AG04450 (cell line): ENCODE measurements around the gene HIVEP2. TPM values are rescaled to one million over a fixed set of nuclear protein-coding genes. Genes with fewer than 3 reads are reported as not detected.

Source experiments
- CTCF ChIA-PET: fragments of 300-600, 350-600 bp; formaldehyde crosslinking; extraction: SDS; loops from one replicate; lab custom pipeline; 2022; ENCODE audit warnings: antibody characterized with exemption, inconsistent platforms; lab: Charles Lee
- POLR2A ChIA-PET: fragments of 350-600 bp; formaldehyde crosslinking; extraction: SDS; loops from one replicate; lab custom pipeline; 2021; ENCODE audit warnings: antibody characterized with exemption, inconsistent platforms; lab: Yijun Ruan, JAX
- DNase-seq: peaks from one replicate; pipeline ENCODE4 v3.0.0-alpha.2; 2011; ENCODE audit warnings: low read depth, low spot score
- H3K27ac ChIP-seq: one replicate; pipeline ENCODE4 v1.5.1; 2012; ENCODE audit warnings: low read depth, low read length, control low read depth
- H3K27me3 ChIP-seq: one replicate; pipeline ENCODE4 v1.6.0; 2012; ENCODE audit warnings: low read length; ENCODE audit not compliant: control insufficient read depth, insufficient read depth
- H3K4me3 ChIP-seq: 2 replicates; pipeline ENCODE4 v1.5.1; 2011; ENCODE audit warnings: mild to moderate bottlenecking, low read depth, low read length, control low read depth
- H3K9me3 ChIP-seq: 2 replicates; pipeline ENCODE4 v1.5.1; 2012; ENCODE audit warnings: low read length; ENCODE audit not compliant: control insufficient read depth, insufficient read depth
- polyA plus RNA-seq: library from polyadenylated mRNA; depleted of rRNA; stranded (reverse); fragments of >200 nt; gene quantifications from 2 replicates; pipeline ENCODE4 v1.2.3, GENCODE V29; 2011
- TF ChIP-seq, protein P1 (sequence below): IDR thresholded peaks from 2 replicates; pipeline ENCODE4 v1.5.1; 2011; ENCODE audit warnings: low read depth, low read length, control low read depth, inconsistent platforms

Gene HIVEP2
- polyA plus RNA-seq, 1 experiment: 4.9 TPM

DNA sequence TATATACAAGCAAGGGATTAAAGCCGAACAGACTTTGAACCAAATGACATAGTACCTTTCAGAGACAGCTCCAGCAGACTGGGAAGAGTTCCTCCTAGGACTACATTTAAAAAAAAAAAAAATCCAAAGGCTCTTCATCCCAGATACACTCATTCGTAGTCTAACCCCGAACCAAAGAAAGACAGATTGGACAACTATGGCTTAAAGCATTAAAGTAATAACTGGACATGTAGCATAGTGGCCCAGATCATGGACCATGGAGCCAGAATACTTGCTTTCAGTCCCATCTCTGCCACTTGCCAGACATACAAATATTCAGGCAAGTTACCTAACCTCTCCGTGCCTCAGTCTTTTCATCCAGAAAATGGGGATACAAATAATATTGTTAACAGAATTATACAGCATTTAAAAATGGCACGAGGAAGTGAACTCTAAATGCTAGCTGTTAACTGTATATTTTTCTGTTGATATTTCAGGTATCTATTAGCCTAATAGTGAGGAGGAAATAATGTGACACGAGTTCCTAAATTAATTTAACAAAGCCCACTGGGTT is 123.7 kb downstream of the HIVEP2 start:
- Histone ChIP-seq H3K27ac (no peak overlapping the region), H3K4me3 (no peak overlapping the region), H3K27me3 (no peaks in the 10 kb centered on the region), H3K9me3 (peaks cover 3% of the 10 kb centered on the region; the same call in 1 of the 2 replicates)
- DNase-seq: no peak
- TF ChIP-seq, protein P1, sequence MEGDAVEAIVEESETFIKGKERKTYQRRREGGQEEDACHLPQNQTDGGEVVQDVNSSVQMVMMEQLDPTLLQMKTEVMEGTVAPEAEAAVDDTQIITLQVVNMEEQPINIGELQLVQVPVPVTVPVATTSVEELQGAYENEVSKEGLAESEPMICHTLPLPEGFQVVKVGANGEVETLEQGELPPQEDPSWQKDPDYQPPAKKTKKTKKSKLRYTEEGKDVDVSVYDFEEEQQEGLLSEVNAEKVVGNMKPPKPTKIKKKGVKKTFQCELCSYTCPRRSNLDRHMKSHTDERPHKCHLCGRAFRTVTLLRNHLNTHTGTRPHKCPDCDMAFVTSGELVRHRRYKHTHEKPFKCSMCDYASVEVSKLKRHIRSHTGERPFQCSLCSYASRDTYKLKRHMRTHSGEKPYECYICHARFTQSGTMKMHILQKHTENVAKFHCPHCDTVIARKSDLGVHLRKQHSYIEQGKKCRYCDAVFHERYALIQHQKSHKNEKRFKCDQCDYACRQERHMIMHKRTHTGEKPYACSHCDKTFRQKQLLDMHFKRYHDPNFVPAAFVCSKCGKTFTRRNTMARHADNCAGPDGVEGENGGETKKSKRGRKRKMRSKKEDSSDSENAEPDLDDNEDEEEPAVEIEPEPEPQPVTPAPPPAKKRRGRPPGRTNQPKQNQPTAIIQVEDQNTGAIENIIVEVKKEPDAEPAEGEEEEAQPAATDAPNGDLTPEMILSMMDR: no peak
- ChIA-PET POLR2A (no interaction called here), CTCF (interaction anchor here (0.6 kb wide), 1 partner anchor 31 kb away, joined by 3 read pairs; no protein-coding TSS in a partner anchor)

DNA sequence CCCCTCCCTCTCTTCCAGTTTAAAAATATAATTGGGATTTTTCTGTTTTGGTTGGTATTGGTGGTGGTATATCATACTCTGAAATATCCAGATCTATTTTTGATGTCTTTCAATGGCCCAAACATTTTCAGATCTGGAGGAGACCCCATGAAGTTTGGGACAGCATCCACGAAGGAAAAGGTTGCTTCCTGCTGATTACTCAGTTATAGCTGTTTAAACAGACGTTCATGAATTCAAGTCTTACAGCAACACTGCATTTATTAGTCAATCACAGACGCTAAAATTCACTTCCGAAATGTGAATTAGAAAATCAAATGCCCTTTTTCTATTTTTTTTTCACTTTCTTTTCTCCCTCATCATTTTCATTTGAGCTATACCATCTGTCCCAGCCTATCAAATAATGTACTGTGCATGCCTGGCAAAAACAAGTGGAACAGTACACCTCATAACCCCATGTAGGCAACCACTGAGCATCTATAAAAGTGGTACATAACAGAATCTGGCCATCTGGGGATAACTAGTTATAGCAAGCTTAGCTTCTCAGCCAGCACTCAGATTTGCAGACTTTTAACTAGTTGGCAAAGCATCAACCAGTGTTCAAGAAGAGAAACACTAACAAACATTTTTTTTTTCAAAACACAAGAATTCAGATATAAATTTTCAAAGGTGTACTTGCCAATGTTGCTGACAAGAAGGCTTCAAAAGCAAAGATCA is 124.5 kb downstream of the HIVEP2 start:
- H3K9me3 ChIP-seq: peaks cover 3% of the 10 kb centered on the region; the same call in 1 of the 2 replicates
- CTCF ChIA-PET: interaction anchor here (0.6 kb wide), 1 partner anchor 32 kb away, joined by 3 read pairs; no protein-coding TSS in a partner anchor
- DNase-seq: no peak
- H3K27ac ChIP-seq: no peak overlapping the region
- no peaks in the 10 kb centered on the region for H3K27me3 ChIP-seq
- POLR2A ChIA-PET: no interaction called here
- H3K4me3 ChIP-seq: no peak overlapping the region
- TF ChIP-seq, protein P1: no peak

DNA sequence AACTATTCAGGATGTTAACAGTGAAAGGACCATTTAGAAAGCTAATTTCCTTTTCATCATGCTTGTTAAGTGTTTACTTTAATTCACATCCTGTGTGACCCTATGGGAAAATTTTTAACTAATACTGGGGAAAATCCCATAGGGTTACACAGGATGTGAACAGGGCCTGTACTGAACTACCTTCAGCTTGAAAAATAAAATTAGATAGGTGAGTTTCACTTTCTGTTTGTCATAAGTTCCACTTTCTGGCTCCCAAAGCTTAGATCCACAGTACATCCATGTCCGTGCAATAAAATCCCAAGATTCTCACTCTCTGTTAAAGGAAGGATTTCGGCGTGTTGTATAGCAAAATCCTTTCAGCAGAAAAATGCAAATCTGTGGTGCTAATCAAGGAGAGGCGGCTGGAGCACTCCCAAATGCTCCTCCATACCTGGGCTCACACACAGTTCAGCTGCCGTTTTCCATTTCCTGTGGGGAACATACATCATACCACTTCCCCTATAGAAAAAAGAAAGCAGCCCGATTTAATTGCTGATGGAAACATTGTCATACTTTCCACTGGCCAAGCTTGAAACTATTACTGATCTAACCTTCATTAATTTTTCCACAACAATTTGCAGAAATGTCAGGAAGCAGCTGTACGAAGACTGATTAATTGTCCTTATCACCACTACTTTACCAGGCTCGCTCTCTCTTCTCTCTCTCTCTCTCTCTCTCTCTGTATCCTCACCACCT is 125.2 kb downstream of the HIVEP2 start:
- DNase-seq: no peak
- peaks cover 3% of the 10 kb centered on the region; the same call in 1 of the 2 replicates for H3K9me3 ChIP-seq

DNA sequence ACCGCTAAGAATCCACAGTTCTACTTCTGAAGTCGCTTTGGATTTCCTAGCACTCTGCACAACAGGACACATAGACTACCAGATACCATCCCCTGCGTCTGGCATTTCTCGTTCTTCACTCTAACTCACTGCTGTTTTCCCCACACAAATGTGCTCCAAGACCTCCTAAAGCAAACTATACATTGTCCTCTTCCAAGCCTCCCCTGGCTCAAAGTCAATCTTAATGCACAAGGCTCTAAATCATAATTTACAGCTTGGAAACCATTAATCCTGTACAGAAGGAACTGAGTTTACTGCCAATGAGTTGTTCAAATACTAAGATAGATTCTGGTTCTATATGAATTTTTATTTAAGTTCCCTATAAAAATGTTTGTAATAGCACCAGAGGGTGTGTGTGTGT is 128.5 kb downstream of the HIVEP2 start:
- DNase-seq: no peak
- Histone ChIP-seq H3K9me3 (no peaks in the 10 kb centered on the region), H3K4me3 (no peak overlapping the region), H3K27me3 (no peaks in the 10 kb centered on the region), H3K27ac (no peak overlapping the region)
- TF ChIP-seq, protein P1: no peak
- ChIA-PET POLR2A (no interaction called here), CTCF (no interaction called here)

More for the DNA sequence above, 125.2 kb downstream of the HIVEP2 start:
- CTCF ChIA-PET: no interaction called here
- POLR2A ChIA-PET: no interaction called here
- Histone ChIP-seq H3K4me3 (peak overlapping the region; percentile 2; the same call in 1 of the 2 replicates), H3K27ac (no peak overlapping the region), H3K27me3 (no peaks in the 10 kb centered on the region)
- TF ChIP-seq, protein P1: no peak
